ENCODE results near the gene PLCG1. TPM values are rescaled to one million over a fixed set of nuclear protein-coding genes. Genes with fewer than 3 reads are reported as not detected.

Gene PLCG1
- polyA plus RNA-seq, 1 experiment = 54.6 TPM

DNA sequence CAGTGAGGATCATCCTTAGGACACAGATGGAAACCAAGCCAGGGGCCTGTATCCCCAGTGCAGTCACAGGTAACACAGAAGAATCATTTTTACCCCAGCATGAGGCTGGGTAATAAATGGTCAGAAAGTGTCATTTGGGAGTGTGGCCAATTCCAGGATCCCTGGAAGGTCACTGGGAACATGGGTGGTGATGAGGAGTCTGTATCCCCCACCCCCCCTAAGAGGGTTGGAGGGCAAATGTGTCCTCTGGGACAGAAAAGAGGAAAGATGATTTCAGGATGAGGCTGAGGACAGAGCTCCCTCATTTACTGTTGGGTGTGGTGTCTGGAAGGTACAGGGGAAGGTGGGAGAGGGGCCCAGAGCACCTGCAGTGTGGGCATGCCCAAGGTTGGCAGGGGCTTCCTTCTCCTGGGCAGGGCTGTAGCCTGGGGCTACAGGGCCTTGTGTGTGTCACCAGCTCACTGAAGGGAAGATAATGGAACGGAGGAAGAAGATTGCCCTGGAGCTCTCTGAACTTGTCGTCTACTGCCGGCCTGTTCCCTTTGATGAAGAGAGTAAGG is 34.5 kb downstream of the PLCG1 start:
- Histone ChIP-seq H3K27me3 (ENCODE audit: control insufficient read depth, insufficient read depth, low read length) (no peaks in the 10 kb centered on the region), H3K4me3 (ENCODE audit: low read depth, low read length) (no peak overlapping the region), H3K27ac (ENCODE audit: low read depth, low read length) (peak overlapping the region; percentile 31), H3K9me3 (ENCODE audit: control insufficient read depth, insufficient read depth, low read length) (no peaks in the 10 kb centered on the region)
- POLR2A ChIA-PET = no interaction called here
- CTCF ChIA-PET = interaction anchor here (1.2 to 7.3 kb wide), 14 partner anchors 14 to 249 kb away, joined by 4 to 170 read pairs (median 10); partner anchors contain the start of gene LPIN3
- TF ChIP-seq, protein P1, sequence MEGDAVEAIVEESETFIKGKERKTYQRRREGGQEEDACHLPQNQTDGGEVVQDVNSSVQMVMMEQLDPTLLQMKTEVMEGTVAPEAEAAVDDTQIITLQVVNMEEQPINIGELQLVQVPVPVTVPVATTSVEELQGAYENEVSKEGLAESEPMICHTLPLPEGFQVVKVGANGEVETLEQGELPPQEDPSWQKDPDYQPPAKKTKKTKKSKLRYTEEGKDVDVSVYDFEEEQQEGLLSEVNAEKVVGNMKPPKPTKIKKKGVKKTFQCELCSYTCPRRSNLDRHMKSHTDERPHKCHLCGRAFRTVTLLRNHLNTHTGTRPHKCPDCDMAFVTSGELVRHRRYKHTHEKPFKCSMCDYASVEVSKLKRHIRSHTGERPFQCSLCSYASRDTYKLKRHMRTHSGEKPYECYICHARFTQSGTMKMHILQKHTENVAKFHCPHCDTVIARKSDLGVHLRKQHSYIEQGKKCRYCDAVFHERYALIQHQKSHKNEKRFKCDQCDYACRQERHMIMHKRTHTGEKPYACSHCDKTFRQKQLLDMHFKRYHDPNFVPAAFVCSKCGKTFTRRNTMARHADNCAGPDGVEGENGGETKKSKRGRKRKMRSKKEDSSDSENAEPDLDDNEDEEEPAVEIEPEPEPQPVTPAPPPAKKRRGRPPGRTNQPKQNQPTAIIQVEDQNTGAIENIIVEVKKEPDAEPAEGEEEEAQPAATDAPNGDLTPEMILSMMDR (IDR thresholded peaks at IDR 0.05; ENCODE audit: low read depth, low read length) = no peak
- no peak for DNase-seq (ENCODE audit: low read depth, low spot score)

DNA sequence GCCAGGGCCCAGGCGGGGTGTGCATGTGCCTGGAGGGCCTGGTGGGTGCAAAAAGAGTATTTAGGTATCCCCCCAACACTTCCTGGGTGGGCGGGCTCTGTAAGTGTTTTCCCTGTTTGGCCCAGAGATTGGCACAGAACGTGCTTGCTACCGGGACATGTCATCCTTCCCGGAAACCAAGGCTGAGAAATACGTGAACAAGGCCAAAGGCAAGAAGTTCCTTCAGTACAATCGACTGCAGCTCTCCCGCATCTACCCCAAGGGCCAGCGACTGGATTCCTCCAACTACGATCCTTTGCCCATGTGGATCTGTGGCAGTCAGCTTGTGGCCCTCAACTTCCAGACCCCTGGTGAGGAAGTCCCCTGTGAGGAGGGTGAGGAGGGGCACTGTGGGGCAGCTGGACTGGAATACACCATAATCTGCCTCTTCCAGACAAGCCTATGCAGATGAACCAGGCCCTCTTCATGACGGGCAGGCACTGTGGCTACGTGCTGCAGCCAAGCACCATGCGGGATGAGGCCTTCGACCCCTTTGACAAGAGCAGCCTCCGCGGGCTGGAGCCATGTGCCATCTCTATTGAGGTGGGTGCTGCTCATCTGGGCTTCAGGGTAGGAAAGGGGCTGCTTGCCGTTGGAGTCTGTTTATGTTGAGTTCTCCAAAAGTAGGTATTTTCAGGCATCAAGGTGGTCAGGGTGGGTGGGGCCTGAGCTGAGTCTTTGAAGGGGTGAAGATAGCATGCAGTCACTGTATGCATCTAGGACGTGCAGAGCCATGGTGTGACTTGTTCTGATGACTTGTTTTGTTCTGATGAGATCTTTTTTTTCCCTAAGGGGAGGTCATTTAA is 35.2 kb downstream of the PLCG1 start:
- DNase-seq (ENCODE audit: low read depth, low spot score) = no peak
- no peaks in the 10 kb centered on the region for H3K27me3 ChIP-seq (ENCODE audit: control insufficient read depth, insufficient read depth, low read length)
- no peaks in the 10 kb centered on the region for H3K9me3 ChIP-seq (ENCODE audit: control insufficient read depth, insufficient read depth, low read length)
- H3K27ac ChIP-seq (ENCODE audit: low read depth, low read length) = peak overlapping the region; percentile 39
- no peak overlapping the region for H3K4me3 ChIP-seq (ENCODE audit: low read depth, low read length)
- TF ChIP-seq, protein P1 (IDR thresholded peaks at IDR 0.05; ENCODE audit: low read depth, low read length) = no peak
- CTCF ChIA-PET = interaction anchor here (0.5 to 7.3 kb wide), 63 partner anchors 9 to 444 kb away, joined by 3 to 170 read pairs (median 5); partner anchors contain the start of genes LPIN3 and PLCG1
- POLR2A ChIA-PET = interaction anchor here (1.0 to 1.8 kb wide), 2 partner anchors 60 to 120 kb away, joined by 3 to 6 read pairs; no protein-coding TSS in a partner anchor

DNA sequence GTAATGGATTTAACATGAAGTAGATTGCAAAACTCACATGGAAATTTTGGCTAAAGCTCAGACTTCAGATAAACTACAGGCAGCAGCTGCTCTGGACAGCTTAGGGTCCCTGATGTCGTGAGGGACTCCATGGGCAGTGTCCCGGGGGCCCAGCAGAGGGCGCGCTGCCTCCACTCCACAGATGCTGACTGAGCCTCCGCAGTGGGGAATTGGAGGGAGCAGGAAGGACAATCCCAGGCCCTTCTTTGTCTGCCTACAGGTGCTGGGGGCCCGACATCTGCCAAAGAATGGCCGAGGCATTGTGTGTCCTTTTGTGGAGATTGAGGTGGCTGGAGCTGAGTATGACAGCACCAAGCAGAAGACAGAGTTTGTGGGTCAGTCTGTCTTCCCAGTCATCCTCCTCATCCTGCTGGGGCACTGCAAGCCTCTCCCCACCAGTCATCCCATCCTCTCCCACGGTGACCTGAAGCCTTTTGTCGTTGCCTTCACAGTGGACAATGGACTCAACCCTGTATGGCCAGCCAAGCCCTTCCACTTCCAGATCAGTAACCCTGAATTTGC is 35.9 kb downstream of the PLCG1 start:
- Histone ChIP-seq H3K9me3 (ENCODE audit: control insufficient read depth, insufficient read depth, low read length) (no peaks in the 10 kb centered on the region), H3K27ac (ENCODE audit: low read depth, low read length) (peak overlapping the region; percentile 21), H3K4me3 (ENCODE audit: low read depth, low read length) (no peak overlapping the region), H3K27me3 (ENCODE audit: control insufficient read depth, insufficient read depth, low read length) (no peaks in the 10 kb centered on the region)
- ChIA-PET POLR2A (interaction anchor here (1.0 to 1.8 kb wide), 2 partner anchors 60 to 119 kb away, joined by 3 to 6 read pairs; no protein-coding TSS in a partner anchor), CTCF (interaction anchor here (0.5 to 7.3 kb wide), 65 partner anchors 9 to 444 kb away, joined by 3 to 170 read pairs (median 5); partner anchors contain the start of genes LPIN3 and PLCG1)
- TF ChIP-seq, protein P1 (IDR thresholded peaks at IDR 0.05; ENCODE audit: low read depth, low read length) = peak; percentile 99
- DNase-seq (ENCODE audit: low read depth, low spot score) = peak; percentile 72

DNA sequence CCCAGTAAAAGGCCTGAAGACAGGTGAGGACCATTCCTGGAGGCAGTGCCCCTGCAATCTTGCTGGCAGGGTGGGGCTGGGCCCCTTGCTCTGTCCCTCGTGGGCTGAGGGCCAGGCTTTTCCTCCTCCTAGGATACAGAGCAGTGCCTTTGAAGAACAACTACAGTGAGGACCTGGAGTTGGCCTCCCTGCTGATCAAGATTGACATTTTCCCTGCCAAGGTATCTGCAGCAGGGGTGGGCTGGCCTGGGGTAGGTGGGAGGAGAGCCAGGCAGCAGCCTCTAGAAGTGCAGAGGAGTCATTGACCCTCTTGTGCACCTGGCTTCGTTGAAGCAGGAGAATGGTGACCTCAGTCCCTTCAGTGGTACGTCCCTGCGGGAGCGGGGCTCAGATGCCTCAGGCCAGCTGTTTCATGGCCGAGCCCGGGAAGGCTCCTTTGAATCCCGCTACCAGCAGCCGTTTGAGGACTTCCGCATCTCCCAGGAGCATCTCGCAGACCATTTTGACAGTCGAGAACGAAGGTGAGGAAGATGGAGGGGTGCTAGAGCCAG is 36.5 kb downstream of the PLCG1 start:
- CTCF ChIA-PET = interaction anchor here (0.6 to 7.3 kb wide), 28 partner anchors 8 to 247 kb away, joined by 3 to 170 read pairs (median 7); partner anchors contain the start of genes LPIN3 and PLCG1

More for the DNA sequence above, 36.5 kb downstream of the PLCG1 start:
- no peaks in the 10 kb centered on the region for H3K27me3 ChIP-seq (ENCODE audit: control insufficient read depth, insufficient read depth, low read length)
- POLR2A ChIA-PET = interaction anchor here (0.6 to 1.8 kb wide), 2 partner anchors 59 to 166 kb away, joined by 5 to 6 read pairs; no protein-coding TSS in a partner anchor
- H3K9me3 ChIP-seq (ENCODE audit: control insufficient read depth, insufficient read depth, low read length) = no peaks in the 10 kb centered on the region
- peak overlapping the region; percentile 21 for H3K27ac ChIP-seq (ENCODE audit: low read depth, low read length)
- no peak overlapping the region for H3K4me3 ChIP-seq (ENCODE audit: low read depth, low read length)
- TF ChIP-seq, protein P1 (IDR thresholded peaks at IDR 0.05; ENCODE audit: low read depth, low read length) = no peak
- no peak for DNase-seq (ENCODE audit: low read depth, low spot score)

All from AG04450 (cell line).